Measurements from ENCODE around the gene MAPK6.
A peak's percentile ranks its signal among the peaks of the same experiment; 100 is the strongest.

- no peak for TF ChIP-seq CTCF (conservative IDR thresholded peaks at IDR 0.05; ENCODE audit: low read depth, low read length)
- peak; percentile 33; the same call in 1 of the 2 replicates for TF ChIP-seq MAFK (IDR thresholded peaks at IDR 0.05; ENCODE audit: low read depth, low read length)
- no peak for TF ChIP-seq MXI1 (IDR thresholded peaks at IDR 0.05; ENCODE audit: borderline replicate concordance, low read depth, low read length)
- no peak for TF ChIP-seq RFX5 (IDR thresholded peaks at IDR 0.05; ENCODE audit: low read depth, low read length)
- peak; percentile 7; the same call in 1 of the 2 replicates for TF ChIP-seq FOS (IDR thresholded peaks at IDR 0.05; ENCODE audit: low read depth, low read length)
These were observed 775 bp upstream of the MAPK6 start for GRCh38 chr15:52018244-52018643.

Data from IMR-90 (cell line).